ENCODE data around the gene SLX9.

GRCh38 chr21:44896561-44897286 is 43.1 kb upstream of the SLX9 start:
- no peak for TF ChIP-seq POLR2AphosphoS5 (IDR thresholded peaks at IDR 0.05; ENCODE audit: borderline replicate concordance, low read depth, low read length)
- no peak for TF ChIP-seq EZH2 (IDR thresholded peaks at IDR 0.05)

Measured in SK-N-MC (cell line).